ENCODE data around the gene DENND2D.

Gene DENND2D

DNA sequence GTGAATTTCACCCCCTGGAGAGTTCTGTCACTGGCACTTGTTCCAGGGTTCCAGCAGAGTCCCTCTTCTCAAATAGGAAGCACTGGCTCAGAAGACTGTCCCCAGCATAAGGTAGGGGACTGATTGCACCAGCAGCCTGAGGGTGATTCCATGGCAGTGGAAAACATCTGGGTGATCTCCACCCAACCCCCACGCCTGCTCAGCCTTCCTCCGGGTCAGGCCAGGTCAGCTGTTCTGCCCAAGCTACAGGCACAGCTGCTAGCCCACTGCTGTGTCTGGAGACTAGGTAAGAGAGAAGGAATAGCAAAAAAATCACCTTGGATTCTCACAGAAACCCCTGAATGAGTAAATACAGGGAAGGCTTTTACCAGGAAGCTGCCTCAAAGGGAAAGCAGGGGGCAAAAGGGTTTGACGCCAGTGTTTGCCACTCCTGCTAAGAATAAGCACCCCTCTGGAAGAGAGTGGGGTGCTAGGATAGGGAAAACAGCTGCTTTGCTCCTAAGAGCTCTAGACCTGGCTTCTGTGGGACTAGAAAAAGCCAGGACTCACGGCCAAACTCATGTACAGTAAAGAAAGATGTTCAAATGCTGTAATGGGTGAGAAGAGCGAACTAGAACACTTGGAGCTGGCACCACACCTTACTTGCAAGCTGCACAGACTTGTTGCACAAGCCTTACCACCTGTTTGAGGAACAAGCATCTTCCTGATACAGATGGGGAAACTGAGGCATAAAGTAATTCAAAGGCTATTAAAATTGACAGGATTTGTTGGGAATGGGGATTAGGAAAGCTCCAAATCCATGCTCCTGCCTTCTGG lies 1.0 kb upstream of the DENND2D start:
- no peak for DNase-seq (ENCODE audit: extremely low read depth, low read depth)
- TF ChIP-seq, protein P1, sequence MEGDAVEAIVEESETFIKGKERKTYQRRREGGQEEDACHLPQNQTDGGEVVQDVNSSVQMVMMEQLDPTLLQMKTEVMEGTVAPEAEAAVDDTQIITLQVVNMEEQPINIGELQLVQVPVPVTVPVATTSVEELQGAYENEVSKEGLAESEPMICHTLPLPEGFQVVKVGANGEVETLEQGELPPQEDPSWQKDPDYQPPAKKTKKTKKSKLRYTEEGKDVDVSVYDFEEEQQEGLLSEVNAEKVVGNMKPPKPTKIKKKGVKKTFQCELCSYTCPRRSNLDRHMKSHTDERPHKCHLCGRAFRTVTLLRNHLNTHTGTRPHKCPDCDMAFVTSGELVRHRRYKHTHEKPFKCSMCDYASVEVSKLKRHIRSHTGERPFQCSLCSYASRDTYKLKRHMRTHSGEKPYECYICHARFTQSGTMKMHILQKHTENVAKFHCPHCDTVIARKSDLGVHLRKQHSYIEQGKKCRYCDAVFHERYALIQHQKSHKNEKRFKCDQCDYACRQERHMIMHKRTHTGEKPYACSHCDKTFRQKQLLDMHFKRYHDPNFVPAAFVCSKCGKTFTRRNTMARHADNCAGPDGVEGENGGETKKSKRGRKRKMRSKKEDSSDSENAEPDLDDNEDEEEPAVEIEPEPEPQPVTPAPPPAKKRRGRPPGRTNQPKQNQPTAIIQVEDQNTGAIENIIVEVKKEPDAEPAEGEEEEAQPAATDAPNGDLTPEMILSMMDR (IDR thresholded peaks at IDR 0.05; ENCODE audit: low read depth, low read length): no peak

DNA sequence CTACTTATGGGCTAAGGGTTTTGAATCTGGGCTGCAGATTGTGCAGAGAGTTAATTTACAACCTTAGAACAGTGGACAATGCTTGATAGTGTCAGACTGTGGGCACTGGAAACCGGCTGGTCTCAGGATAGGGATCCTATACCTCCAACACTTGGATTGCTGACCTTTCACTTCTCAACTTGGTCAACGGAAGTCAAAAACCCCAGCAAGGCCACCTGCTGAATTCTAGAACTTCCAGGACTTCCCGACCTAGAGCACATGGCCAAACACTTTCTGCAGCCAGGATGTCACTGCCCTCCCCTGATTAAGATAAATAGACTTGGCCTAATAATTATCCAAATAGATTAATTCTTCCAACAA lies 336 bp upstream of the DENND2D start:
- no peak for DNase-seq (ENCODE audit: extremely low read depth, low read depth)
- TF ChIP-seq, protein P1 (IDR thresholded peaks at IDR 0.05; ENCODE audit: low read depth, low read length): no peak

DNA sequence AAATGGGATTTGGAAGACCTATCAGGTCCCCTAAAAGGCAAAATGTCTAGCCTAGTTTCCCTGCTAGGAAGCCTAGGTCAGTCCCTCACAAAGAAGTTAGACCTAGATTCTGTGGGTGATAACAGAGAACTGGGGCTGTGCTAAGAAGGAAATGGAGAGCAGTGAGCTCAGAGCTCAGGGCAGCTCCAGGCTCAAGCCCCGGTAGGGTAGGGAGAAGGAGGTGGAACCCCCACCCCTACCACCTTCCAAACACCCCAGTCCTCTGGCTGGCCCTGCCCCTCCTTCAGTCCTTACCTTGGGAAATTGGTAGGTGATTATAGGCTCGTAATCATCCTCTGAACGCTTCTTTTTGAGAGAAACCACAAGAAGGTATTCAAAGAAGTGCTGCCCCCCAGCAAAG lies 1.1 kb downstream of the DENND2D start:
- DNase-seq (ENCODE audit: extremely low read depth, low read depth): no peak
- TF ChIP-seq, protein P1 (IDR thresholded peaks at IDR 0.05; ENCODE audit: low read depth, low read length): no peak

DNA sequence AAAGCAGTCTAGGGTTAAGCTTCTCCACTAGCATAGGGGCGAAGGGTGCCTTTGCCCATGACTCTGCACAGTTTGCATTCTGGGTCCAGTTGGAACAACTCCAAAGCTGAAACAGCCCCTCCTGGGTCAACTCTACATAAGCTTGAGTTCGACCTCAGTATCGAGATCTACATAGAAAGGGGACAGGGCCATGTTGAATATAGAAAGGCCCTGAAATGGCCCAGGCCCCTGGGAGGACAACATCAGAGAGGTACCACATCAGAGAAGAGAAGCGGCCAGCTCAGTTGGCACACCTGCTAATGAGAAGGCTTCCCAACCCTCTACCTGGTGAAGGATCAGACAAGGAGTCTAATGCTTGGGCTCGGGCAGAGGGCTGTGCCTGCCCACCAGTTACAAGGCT lies 1.6 kb downstream of the DENND2D start:
- DNase-seq (ENCODE audit: extremely low read depth, low read depth): no peak
- TF ChIP-seq, protein P1 (IDR thresholded peaks at IDR 0.05; ENCODE audit: low read depth, low read length): no peak

DNA sequence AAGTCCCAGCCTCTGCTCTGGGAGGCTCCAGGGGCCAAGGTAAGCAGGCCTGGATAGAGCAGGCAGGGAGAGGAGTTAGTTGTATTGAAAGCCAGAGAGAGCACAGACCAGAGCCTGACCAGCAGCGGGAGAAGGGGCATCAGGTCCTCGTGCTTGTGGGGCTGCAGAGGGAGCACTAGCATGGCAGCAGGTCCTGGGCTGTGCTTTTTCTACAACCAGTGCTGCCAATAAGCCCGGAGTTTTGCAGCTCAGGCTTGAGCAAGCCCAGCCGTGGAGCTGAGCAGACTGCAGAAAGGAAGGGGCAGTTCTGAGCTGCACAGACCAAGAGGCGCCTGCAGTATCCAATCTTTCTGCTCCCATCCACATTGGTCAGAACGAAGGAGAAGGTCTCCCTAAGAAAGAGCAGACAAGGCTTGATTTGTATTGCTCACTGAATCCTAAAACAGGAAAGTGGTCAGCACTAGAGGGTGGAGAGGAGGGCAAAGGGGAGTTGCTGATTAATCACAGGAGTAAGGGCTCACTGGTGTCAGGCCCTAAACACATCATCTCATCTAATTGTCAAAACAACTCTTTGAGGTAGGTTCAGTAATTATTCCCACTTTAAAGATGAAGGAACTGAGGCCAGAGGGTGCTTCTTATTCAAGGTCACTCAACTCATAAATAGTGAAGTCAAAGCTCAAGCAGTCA lies 2.7 kb downstream of the DENND2D start:
- TF ChIP-seq, protein P1 (IDR thresholded peaks at IDR 0.05; ENCODE audit: low read depth, low read length): peak; percentile 30
- no peak for DNase-seq (ENCODE audit: extremely low read depth, low read depth)

DNA sequence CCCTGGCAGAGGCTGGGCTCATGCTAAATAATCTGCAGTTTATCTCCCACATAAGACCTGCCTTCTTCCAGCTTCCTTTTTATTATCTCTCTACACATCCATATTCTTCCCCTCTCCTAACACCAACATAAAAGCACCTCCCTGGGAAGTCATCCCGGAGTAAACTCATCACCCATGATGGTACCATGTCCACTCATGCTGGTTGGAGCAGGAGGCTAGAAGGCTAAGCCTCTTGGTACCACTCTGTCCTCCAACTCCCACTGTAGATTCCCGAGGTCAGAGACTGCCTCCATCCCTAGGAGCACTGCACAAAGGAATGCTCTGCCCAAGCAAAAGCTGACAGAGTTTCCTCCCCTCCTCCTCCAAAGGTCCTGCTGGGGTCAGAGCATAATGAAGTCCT lies 4.2 kb downstream of the DENND2D start:
- DNase-seq (ENCODE audit: extremely low read depth, low read depth): no peak
- TF ChIP-seq, protein P1 (IDR thresholded peaks at IDR 0.05; ENCODE audit: low read depth, low read length): no peak

DNA sequence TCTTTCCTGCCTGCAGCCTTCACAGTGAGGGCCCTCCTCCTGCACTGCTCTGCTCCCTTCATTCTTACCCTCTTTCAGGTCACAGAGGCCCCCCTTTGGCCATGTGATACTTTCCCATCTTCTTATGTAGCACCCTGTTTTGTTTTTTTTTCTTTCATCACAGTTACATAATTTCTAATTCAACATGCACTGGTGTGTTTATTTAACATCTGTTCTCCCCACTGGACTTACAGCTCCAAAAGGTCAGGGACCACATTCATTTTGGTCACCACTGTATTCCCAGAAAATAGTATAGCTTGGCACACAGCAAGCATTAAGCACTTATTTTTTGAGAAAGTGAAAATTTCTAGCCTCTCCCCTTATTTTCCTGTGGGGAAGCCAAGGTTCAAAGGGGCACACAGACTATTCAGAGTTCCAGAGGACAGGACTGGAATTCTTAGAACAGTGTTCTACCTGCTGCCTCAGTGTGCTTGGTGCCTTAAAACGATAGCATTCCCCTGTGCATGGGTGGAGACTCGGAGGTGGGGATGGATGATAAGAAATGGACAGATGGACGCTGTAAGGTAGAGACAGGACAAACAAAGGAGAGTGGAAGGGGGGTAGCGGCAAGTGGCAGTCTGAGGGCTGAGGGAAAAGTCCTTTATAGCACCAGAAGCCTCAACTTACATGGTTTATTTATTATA lies 5.3 kb downstream of the DENND2D start:
- TF ChIP-seq, protein P1 (IDR thresholded peaks at IDR 0.05; ENCODE audit: low read depth, low read length): no peak
- DNase-seq (ENCODE audit: extremely low read depth, low read depth): no peak

Measured in AG09319 (cell line).